ENCODE data around the gene BTG3.
A peak's percentile ranks its signal among the peaks of the same experiment; 100 is the strongest.

BTG3 gene

GRCh38 chr21:17585875-17586450 is 26.7 kb downstream of the BTG3 start:
- peak; percentile 48 for DNase-seq (ENCODE audit: low spot score)

GRCh38 chr21:17583898-17584297 is 28.8 kb downstream of the BTG3 start:
- DNase-seq (ENCODE audit: low spot score), result no peak

- no peak for DNase-seq (ENCODE audit: low spot score)
Measured at GRCh38 chr21:17580319-17580718, 32.4 kb downstream of the BTG3 start.

- DNase-seq (ENCODE audit: low spot score), result no peak
Measured at GRCh38 chr21:17578876-17579275, 33.8 kb downstream of the BTG3 start.

- no peak for DNase-seq (ENCODE audit: low spot score)
Measured at GRCh38 chr21:17578162-17578561, 34.5 kb downstream of the BTG3 start.

GRCh38 chr21:17577701-17578100 is 35.0 kb downstream of the BTG3 start:
- DNase-seq (ENCODE audit: low spot score), result no peak

GRCh38 chr21:17576080-17576835 is 36.4 kb downstream of the BTG3 start:
- no peak for DNase-seq (ENCODE audit: low spot score)

GRCh38 chr21:17575076-17575475 is 37.6 kb downstream of the BTG3 start:
- no peak for DNase-seq (ENCODE audit: low spot score)

GRCh38 chr21:17572431-17572830 is 40.3 kb downstream of the BTG3 start:
- DNase-seq (ENCODE audit: low spot score), result no peak

- DNase-seq (ENCODE audit: low spot score), result no peak
Measured at GRCh38 chr21:17570786-17571185, 41.9 kb downstream of the BTG3 start.

GRCh38 chr21:17560377-17561025 is 52.2 kb downstream of the BTG3 start:
- no peak for DNase-seq (ENCODE audit: low spot score)

GRCh38 chr21:17554679-17555465 is 57.8 kb downstream of the BTG3 start:
- DNase-seq (ENCODE audit: low spot score), result no peak

GRCh38 chr21:17554120-17554519 is 58.6 kb downstream of the BTG3 start:
- no peak for DNase-seq (ENCODE audit: low spot score)

GRCh38 chr21:17552410-17552809 is 60.3 kb downstream of the BTG3 start:
- DNase-seq (ENCODE audit: low spot score), result no peak

GRCh38 chr21:17550671-17551308 is 61.9 kb downstream of the BTG3 start:
- DNase-seq (ENCODE audit: low spot score), result no peak

GRCh38 chr21:17548262-17548661 is 64.4 kb downstream of the BTG3 start:
- no peak for DNase-seq (ENCODE audit: low spot score)

GRCh38 chr21:17545007-17545406 is 67.7 kb downstream of the BTG3 start:
- DNase-seq (ENCODE audit: low spot score), result no peak
